HG02623 (cell line): ENCODE data around the gene GPC3.
A peak's percentile ranks its signal among the peaks of the same experiment; 100 is the strongest.
"Not testable (repeated sequence)": the region's sequence is repeated elsewhere in the genome, so short reads cannot be mapped to it uniquely, and the experiment has no call there.

ENCODE experiments used
- ATAC-seq: cut with Tn5 transposase; IDR thresholded peaks from one replicate; pipeline ENCODE4 v1.9.1; 2021; ENCODE audit warnings: moderate library complexity; ENCODE audit not compliant: unreplicated experiment

GPC3 gene

GRCh38 chrX:133789829-133790228, 195.6 kb downstream of the GPC3 start:
- ATAC-seq = no peak

GRCh38 chrX:133786382-133786781, 199.0 kb downstream of the GPC3 start:
- no peak for ATAC-seq

- ATAC-seq = peak; percentile 79
Observed at GRCh38 chrX:133783274-133783673, 202.1 kb downstream of the GPC3 start.

GRCh38 chrX:133781174-133781573, 204.2 kb downstream of the GPC3 start:
- no peak for ATAC-seq

- ATAC-seq = no peak
Observed at GRCh38 chrX:133776072-133776471, 209.3 kb downstream of the GPC3 start.

- no peak for ATAC-seq
Observed at GRCh38 chrX:133774807-133775206, 210.6 kb downstream of the GPC3 start.

- no peak for ATAC-seq
Observed at GRCh38 chrX:133771086-133771646, 214.2 kb downstream of the GPC3 start.

GRCh38 chrX:133762976-133763548, 222.3 kb downstream of the GPC3 start:
- ATAC-seq = not testable (repeated sequence)

GRCh38 chrX:133754657-133755056, 230.7 kb downstream of the GPC3 start:
- ATAC-seq = no peak

- no peak for ATAC-seq
Observed at GRCh38 chrX:133749951-133750350, 235.4 kb downstream of the GPC3 start.

- no peak for ATAC-seq
Observed at GRCh38 chrX:133749370-133749769, 236.0 kb downstream of the GPC3 start.

- ATAC-seq = no peak
Observed at GRCh38 chrX:133747196-133747595, 238.2 kb downstream of the GPC3 start.

GRCh38 chrX:133746593-133746992, 238.8 kb downstream of the GPC3 start:
- no peak for ATAC-seq

GRCh38 chrX:133745349-133745748, 240.0 kb downstream of the GPC3 start:
- peak; percentile 70 for ATAC-seq

GRCh38 chrX:133742602-133743305, 242.6 kb downstream of the GPC3 start:
- no peak for ATAC-seq

GRCh38 chrX:133741303-133741702, 244.1 kb downstream of the GPC3 start:
- no peak for ATAC-seq

- no peak for ATAC-seq
Observed at GRCh38 chrX:133726642-133727041, 258.8 kb downstream of the GPC3 start.

GRCh38 chrX:133726211-133726630, 259.2 kb downstream of the GPC3 start:
- no peak for ATAC-seq

- no peak for ATAC-seq
Observed at GRCh38 chrX:133723930-133724329, 261.5 kb downstream of the GPC3 start.

- ATAC-seq = no peak
Observed at GRCh38 chrX:133722756-133723155, 262.6 kb downstream of the GPC3 start.

- ATAC-seq = not testable (repeated sequence)
Observed at GRCh38 chrX:133720269-133720668, 265.1 kb downstream of the GPC3 start.

GRCh38 chrX:133715715-133716114, 269.7 kb downstream of the GPC3 start:
- no peak for ATAC-seq
